Islet of Langerhans (tissue), 1 donor: ENCODE measurements around the gene TSPAN17.

Source experiments
- FAIRE-seq: peaks from one replicate; lab custom pipeline; 2011; peaks lifted over from hg19 to GRCh38; lab: Jason Lieb, UNC

The TSPAN17 gene

GRCh38 chr5:176643491-176644219 lies 3.6 kb upstream of the TSPAN17 start:
- no peak for FAIRE-seq

- FAIRE-seq: no peak
These were observed 3.0 kb upstream of the TSPAN17 start for GRCh38 chr5:176644294-176644693.

- no peak for FAIRE-seq
These were observed 2.2 kb upstream of the TSPAN17 start for GRCh38 chr5:176644878-176645670.

- no peak for FAIRE-seq
These were observed 1.1 kb upstream of the TSPAN17 start for GRCh38 chr5:176646049-176646706.

GRCh38 chr5:176646707-176647029 lies 616 bp upstream of the TSPAN17 start:
- FAIRE-seq: no peak

- no peak for FAIRE-seq
These were observed 674 bp downstream of the TSPAN17 start for GRCh38 chr5:176647843-176648473.

GRCh38 chr5:176648474-176649194 lies 1.4 kb downstream of the TSPAN17 start:
- FAIRE-seq: no peak

- no peak for FAIRE-seq
These were observed 3.1 kb downstream of the TSPAN17 start for GRCh38 chr5:176650354-176650884.

- no peak for FAIRE-seq
These were observed 4.2 kb downstream of the TSPAN17 start for GRCh38 chr5:176651472-176651980.

GRCh38 chr5:176652136-176652535 lies 4.9 kb downstream of the TSPAN17 start:
- FAIRE-seq: no peak

GRCh38 chr5:176653401-176654385 lies 6.4 kb downstream of the TSPAN17 start:
- FAIRE-seq: no peak

GRCh38 chr5:176654856-176655255 lies 7.6 kb downstream of the TSPAN17 start:
- no peak for FAIRE-seq

- FAIRE-seq: no peak
These were observed 9.2 kb downstream of the TSPAN17 start for GRCh38 chr5:176656467-176656990.

GRCh38 chr5:176658007-176658599 lies 10.8 kb downstream of the TSPAN17 start:
- no peak for FAIRE-seq

GRCh38 chr5:176658817-176659511 lies 11.7 kb downstream of the TSPAN17 start:
- FAIRE-seq: no peak

- FAIRE-seq: no peak
These were observed 12.2 kb downstream of the TSPAN17 start for GRCh38 chr5:176659512-176659839.

- no peak for FAIRE-seq
These were observed 12.7 kb downstream of the TSPAN17 start for GRCh38 chr5:176659860-176660461.

- no peak for FAIRE-seq
These were observed 13.2 kb downstream of the TSPAN17 start for GRCh38 chr5:176660530-176660859.
